Epithelial cell of esophagus (primary cell): ENCODE results near the gene NXN.
"Not testable (repeated sequence)": the region's sequence is repeated elsewhere in the genome, so short reads cannot be mapped to it uniquely, and the experiment has no call there.

ENCODE experiments used
- DNase-seq: peaks from one replicate; pipeline ENCODE4 v3.0.0; 2010; ENCODE audit warnings: low read depth
- H3K4me3 ChIP-seq: 2 replicates; pipeline ENCODE4 v1.5.1; 2011; ENCODE audit warnings: mild to moderate bottlenecking, low read length, control low read depth
- CTCF ChIP-seq: IDR thresholded peaks from 2 replicates; pipeline ENCODE4 v1.5.1; 2011; ENCODE audit warnings: low read depth, mild to moderate bottlenecking, low read length, control low read depth, inconsistent platforms; ENCODE audit not compliant: insufficient read depth; ENCODE audit errors: missing control alignments

The NXN gene

GRCh38 chr17:924711-925475 is 54.7 kb downstream of the NXN start:
- H3K4me3 ChIP-seq = peak overlapping the region; percentile 9
- no peak for TF ChIP-seq CTCF
- peak; percentile 97 for DNase-seq

- peak overlapping the region; percentile 0 for H3K4me3 ChIP-seq
Observed at GRCh38 chr17:924306-924705, 55.3 kb downstream of the NXN start.

GRCh38 chr17:923633-924032 is 55.9 kb downstream of the NXN start:
- no peak overlapping the region for H3K4me3 ChIP-seq
- no peak for DNase-seq
- no peak for TF ChIP-seq CTCF

More at GRCh38 chr17:924306-924705, 55.3 kb downstream of the NXN start:
- not testable (repeated sequence) for DNase-seq

GRCh38 chr17:921161-921560 is 58.4 kb downstream of the NXN start:
- H3K4me3 ChIP-seq = no peak overlapping the region
- DNase-seq = peak; percentile 83
- TF ChIP-seq CTCF = no peak

GRCh38 chr17:920190-920589 is 59.4 kb downstream of the NXN start:
- DNase-seq = no peak
- no peak for TF ChIP-seq CTCF
- H3K4me3 ChIP-seq = no peak overlapping the region

- DNase-seq = no peak
- no peak for TF ChIP-seq CTCF
- H3K4me3 ChIP-seq = no peak overlapping the region
Observed at GRCh38 chr17:917941-918740, 61.4 kb downstream of the NXN start.

GRCh38 chr17:917391-917811 is 62.2 kb downstream of the NXN start:
- TF ChIP-seq CTCF = no peak
- H3K4me3 ChIP-seq = no peak overlapping the region
- no peak for DNase-seq
